Muscle layer of duodenum (tissue), 2 donors: ENCODE measurements around the gene STAB2.

Source experiments
- H3K27ac ChIP-seq: one replicate; pipeline ENCODE4 v1.7.0; 2013; ENCODE audit warnings: mild to moderate bottlenecking, low read length
- H3K27me3 ChIP-seq: one replicate; pipeline ENCODE4 v1.7.0; 2013; ENCODE audit warnings: low read depth, mild to moderate bottlenecking, control low read depth, low read length
- H3K36me3 ChIP-seq, 2 donors: one replicate each; pipeline ENCODE4 v1.7.0; 2013; ENCODE audit warnings: low read length in 2 of 2, control low read depth in 1 of 2, mild to moderate bottlenecking in 1 of 2; ENCODE audit not compliant: insufficient read depth in 2 of 2, control insufficient read depth in 1 of 2
- H3K4me1 ChIP-seq, 2 donors: one replicate each; pipeline ENCODE4 v1.7.0; 2013; ENCODE audit warnings: low read length in 2 of 2, mild to moderate bottlenecking in 2 of 2, control low read depth in 1 of 2, moderate library complexity in 1 of 2; ENCODE audit not compliant: insufficient read depth in 2 of 2, control insufficient read depth in 1 of 2
- H3K4me3 ChIP-seq, 2 donors: one replicate each; pipeline ENCODE4 v1.7.0; 2013; ENCODE audit warnings: low read length in 2 of 2, low read depth in 1 of 2, mild to moderate bottlenecking in 1 of 2
- H3K9me3 ChIP-seq, 2 donors: one replicate each; pipeline ENCODE4 v1.7.0; 2013; ENCODE audit warnings: low read length in 2 of 2, control low read depth in 1 of 2, mild to moderate bottlenecking in 1 of 2; ENCODE audit not compliant: control insufficient read depth in 1 of 2
- donor health status: healthy.

Gene STAB2

GRCh38 chr12:103634732-103635131 lies 47.7 kb downstream of the STAB2 start:
- no peaks in the 10 kb centered on the region for H3K27me3 ChIP-seq
- H3K4me1 ChIP-seq: no peaks in the 10 kb centered on the region

GRCh38 chr12:103635419-103635818 lies 48.3 kb downstream of the STAB2 start:
- Histone ChIP-seq H3K4me3 (peak overlapping the region in 1 of 2 donors; percentile 6), H3K27me3 (no peaks in the 10 kb centered on the region), H3K9me3 (peaks cover 0 to 11% of the 10 kb centered on the region in 2 donors), H3K27ac (no peak overlapping the region), H3K4me1 (no peaks in the 10 kb centered on the region), H3K36me3 (no peaks in the 10 kb centered on the region)

More at GRCh38 chr12:103634732-103635131, 47.7 kb downstream of the STAB2 start:
- peaks cover 0 to 11% of the 10 kb centered on the region in 2 donors for H3K9me3 ChIP-seq
- no peak overlapping the region for H3K27ac ChIP-seq
- H3K36me3 ChIP-seq: no peaks in the 10 kb centered on the region
- H3K4me3 ChIP-seq: no peak overlapping the region

GRCh38 chr12:103637021-103637420 lies 49.9 kb downstream of the STAB2 start:
- no peaks in the 10 kb centered on the region for H3K36me3 ChIP-seq
- no peaks in the 10 kb centered on the region for H3K27me3 ChIP-seq
- H3K4me1 ChIP-seq: peaks cover 0 to 5% of the 10 kb centered on the region in 2 donors
- peaks cover 0 to 11% of the 10 kb centered on the region in 2 donors for H3K9me3 ChIP-seq
- no peak overlapping the region for H3K27ac ChIP-seq
- no peak overlapping the region for H3K4me3 ChIP-seq

- Histone ChIP-seq H3K36me3 (no peaks in the 10 kb centered on the region), H3K27me3 (no peaks in the 10 kb centered on the region), H3K9me3 (peaks cover 0 to 11% of the 10 kb centered on the region in 2 donors), H3K4me1 (peaks cover 0 to 9% of the 10 kb centered on the region in 2 donors), H3K27ac (no peak overlapping the region), H3K4me3 (no peak overlapping the region)
These were observed 50.4 kb downstream of the STAB2 start for GRCh38 chr12:103637429-103637828.

- Histone ChIP-seq H3K27ac (no peak overlapping the region), H3K36me3 (no peaks in the 10 kb centered on the region)
These were observed 52.9 kb downstream of the STAB2 start for GRCh38 chr12:103639983-103640382.

GRCh38 chr12:103640410-103640809 lies 53.3 kb downstream of the STAB2 start:
- peaks cover 0 to 3% of the 10 kb centered on the region in 2 donors for H3K9me3 ChIP-seq
- peaks cover 0 to 12% of the 10 kb centered on the region in 2 donors for H3K4me1 ChIP-seq
- no peak overlapping the region for H3K27ac ChIP-seq
- H3K4me3 ChIP-seq: no peak overlapping the region
- no peaks in the 10 kb centered on the region for H3K27me3 ChIP-seq
- no peaks in the 10 kb centered on the region for H3K36me3 ChIP-seq

More at GRCh38 chr12:103639983-103640382, 52.9 kb downstream of the STAB2 start:
- Histone ChIP-seq H3K4me3 (no peak overlapping the region), H3K9me3 (peaks cover 0 to 7% of the 10 kb centered on the region in 2 donors), H3K27me3 (no peaks in the 10 kb centered on the region), H3K4me1 (peaks cover 0 to 12% of the 10 kb centered on the region in 2 donors)

GRCh38 chr12:103640831-103641230 lies 53.8 kb downstream of the STAB2 start:
- Histone ChIP-seq H3K36me3 (no peaks in the 10 kb centered on the region), H3K27ac (no peak overlapping the region), H3K9me3 (no peaks in the 10 kb centered on the region), H3K4me3 (no peak overlapping the region), H3K27me3 (no peaks in the 10 kb centered on the region), H3K4me1 (peaks cover 0 to 12% of the 10 kb centered on the region in 2 donors)

- H3K27ac ChIP-seq: no peak overlapping the region
- peaks cover 0 to 13% of the 10 kb centered on the region in 2 donors for H3K4me1 ChIP-seq
- no peak overlapping the region for H3K4me3 ChIP-seq
These were observed 55.3 kb downstream of the STAB2 start for GRCh38 chr12:103642240-103642864.

GRCh38 chr12:103645202-103645601 lies 58.1 kb downstream of the STAB2 start:
- no peaks in the 10 kb centered on the region for H3K36me3 ChIP-seq
- no peak overlapping the region for H3K4me3 ChIP-seq
- H3K9me3 ChIP-seq: no peaks in the 10 kb centered on the region
- peak overlapping the region; percentile 29 for H3K27ac ChIP-seq
- H3K4me1 ChIP-seq: peaks cover 0 to 15% of the 10 kb centered on the region in 2 donors
- no peaks in the 10 kb centered on the region for H3K27me3 ChIP-seq

More at GRCh38 chr12:103642240-103642864, 55.3 kb downstream of the STAB2 start:
- Histone ChIP-seq H3K36me3 (no peaks in the 10 kb centered on the region), H3K9me3 (no peaks in the 10 kb centered on the region), H3K27me3 (no peaks in the 10 kb centered on the region)

- Histone ChIP-seq H3K4me1 (peaks cover 0 to 8% of the 10 kb centered on the region in 2 donors), H3K9me3 (no peaks in the 10 kb centered on the region), H3K4me3 (no peak overlapping the region), H3K27ac (no peak overlapping the region), H3K27me3 (no peaks in the 10 kb centered on the region), H3K36me3 (no peaks in the 10 kb centered on the region)
These were observed 60.2 kb downstream of the STAB2 start for GRCh38 chr12:103647267-103647666.

GRCh38 chr12:103652808-103653207 lies 65.7 kb downstream of the STAB2 start:
- Histone ChIP-seq H3K4me3 (no peak overlapping the region), H3K27ac (no peak overlapping the region), H3K36me3 (no peaks in the 10 kb centered on the region), H3K9me3 (no peaks in the 10 kb centered on the region), H3K27me3 (no peaks in the 10 kb centered on the region), H3K4me1 (no peaks in the 10 kb centered on the region)
